Activated CD8-positive, alpha-beta memory T cell treated with anti-CD3 and anti-CD28 coated beads, Interleukin-2, amount 10 ng/mL, durations not matched to agents 7 days and 5 days (primary cell): Measurements from ENCODE around the gene CILP. TPM values are rescaled to one million over a fixed set of nuclear protein-coding genes. Genes with fewer than 3 reads are reported as not detected.
"Not testable (repeated sequence)": the region's sequence is repeated elsewhere in the genome, so short reads cannot be mapped to it uniquely, and the experiment has no call there.

ENCODE experiments used
- ATAC-seq: fragments of 150-1000 bp; cut with Tn5 transposase; one replicate; pipeline ENCODE4 v1.10.0; 2021; ENCODE audit warnings: moderate library complexity
- CTCF ChIA-PET: fragments of 350-600 bp; sonication (Branson Sonifier 250); formaldehyde crosslinking; loops from one replicate; lab custom pipeline; 2021; ENCODE audit warnings: antibody characterized with exemption; lab: Charles Lee
- DNase-seq: peaks from one replicate; pipeline ENCODE4 v3.0.0-alpha.2; 2020
- H3K27ac Mint-ChIP-seq: one replicate; pipeline ENCODE4 v1.8.0; 2021; ENCODE audit warnings: mild to moderate bottlenecking, mixed read lengths
- H3K27me3 Mint-ChIP-seq: one replicate; pipeline ENCODE4 v1.8.0; 2021; ENCODE audit warnings: mixed read lengths
- H3K36me3 Mint-ChIP-seq: one replicate; pipeline ENCODE4 v1.8.0; 2021; ENCODE audit warnings: mild to moderate bottlenecking, mixed read lengths
- H3K4me1 Mint-ChIP-seq: one replicate; pipeline ENCODE4 v1.8.0; 2021; ENCODE audit warnings: mixed read lengths
- H3K4me3 Mint-ChIP-seq: one replicate; pipeline ENCODE4 v1.8.0; 2021; ENCODE audit warnings: mild to moderate bottlenecking, moderate library complexity, mixed read lengths
- H3K9me3 Mint-ChIP-seq: one replicate; pipeline ENCODE4 v1.8.0; 2022; ENCODE audit warnings: low read depth, mixed read lengths
- total RNA-seq, 2 experiments: library from RNA; stranded (reverse); gene quantifications; one replicate each; pipeline ENCODE4 v1.2.3, GENCODE V29; 2021

CILP gene
- total RNA-seq, 2 experiments from 2014 or later: 0.05 TPM; not detected in 1

GRCh38 chr15:65196637-65197336 is 14.5 kb downstream of the CILP start:
- DNase-seq (no peak), ATAC-seq (no peak)
- H3K4me1 Mint-ChIP-seq: no peaks in the 10 kb centered on the region
- H3K27me3 Mint-ChIP-seq: no peaks in the 10 kb centered on the region
- H3K4me3 Mint-ChIP-seq: no peak overlapping the region
- H3K36me3 Mint-ChIP-seq: no peaks in the 10 kb centered on the region
- H3K9me3 Mint-ChIP-seq: no peaks in the 10 kb centered on the region
- no peak overlapping the region for H3K27ac Mint-ChIP-seq
- CTCF ChIA-PET: interaction anchor here (1.5 kb wide), 1 partner anchor 11 kb away, joined by 5 read pairs; the partner anchor contains the start of gene CLPX

- Mint-ChIP-seq H3K36me3 (no peaks in the 10 kb centered on the region), H3K9me3 (no peaks in the 10 kb centered on the region), H3K27me3 (no peaks in the 10 kb centered on the region), H3K4me3 (no peak overlapping the region), H3K27ac (no peak overlapping the region), H3K4me1 (no peaks in the 10 kb centered on the region)
- DNase-seq (no peak), ATAC-seq (no peak)
- CTCF ChIA-PET: interaction anchor here (1.1 to 1.5 kb wide), 3 partner anchors 8 to 12 kb away, joined by 3 to 5 read pairs (median 3); partner anchors contain the start of gene CLPX
Observed at GRCh38 chr15:65195548-65195923, 15.7 kb downstream of the CILP start.

GRCh38 chr15:65194826-65195547 is 16.3 kb downstream of the CILP start:
- H3K9me3 Mint-ChIP-seq: no peaks in the 10 kb centered on the region
- CTCF ChIA-PET: interaction anchor here (1.1 to 1.5 kb wide), 3 partner anchors 9 to 13 kb away, joined by 3 to 5 read pairs (median 3); partner anchors contain the start of gene CLPX
- no peak overlapping the region for H3K27ac Mint-ChIP-seq

GRCh38 chr15:65192016-65192415 is 19.3 kb downstream of the CILP start:
- Mint-ChIP-seq H3K36me3 (no peaks in the 10 kb centered on the region), H3K27me3 (no peaks in the 10 kb centered on the region), H3K9me3 (no peaks in the 10 kb centered on the region), H3K4me1 (no peaks in the 10 kb centered on the region), H3K27ac (no peak overlapping the region), H3K4me3 (no peak overlapping the region)
- ATAC-seq (no peak), DNase-seq (no peak)
- CTCF ChIA-PET: interaction anchor here (0.9 kb wide), 1 partner anchor 105 kb away, joined by 4 read pairs; no protein-coding TSS in a partner anchor

More at GRCh38 chr15:65194826-65195547, 16.3 kb downstream of the CILP start:
- H3K27me3 Mint-ChIP-seq: no peaks in the 10 kb centered on the region
- H3K4me3 Mint-ChIP-seq: no peak overlapping the region
- ATAC-seq: no peak
- no peaks in the 10 kb centered on the region for H3K36me3 Mint-ChIP-seq
- no peaks in the 10 kb centered on the region for H3K4me1 Mint-ChIP-seq
- DNase-seq: no peak

GRCh38 chr15:65189102-65189740 is 22.1 kb downstream of the CILP start:
- no peak for ATAC-seq
- H3K4me1 Mint-ChIP-seq: peaks cover 5% of the 10 kb centered on the region
- no peak overlapping the region for H3K4me3 Mint-ChIP-seq
- H3K9me3 Mint-ChIP-seq: no peaks in the 10 kb centered on the region
- no peaks in the 10 kb centered on the region for H3K36me3 Mint-ChIP-seq
- no peaks in the 10 kb centered on the region for H3K27me3 Mint-ChIP-seq
- no peak overlapping the region for H3K27ac Mint-ChIP-seq
- peak; percentile 47 for DNase-seq
- CTCF ChIA-PET: no interaction called here

GRCh38 chr15:65188472-65188871 is 22.8 kb downstream of the CILP start:
- not testable (repeated sequence) for H3K4me3 Mint-ChIP-seq, ATAC-seq, H3K27ac Mint-ChIP-seq, H3K36me3 Mint-ChIP-seq, H3K27me3 Mint-ChIP-seq, H3K9me3 Mint-ChIP-seq, DNase-seq, H3K4me1 Mint-ChIP-seq
- CTCF ChIA-PET: interaction anchor here (1.1 to 1.6 kb wide), 2 partner anchors 109 to 197 kb away, joined by 3 to 6 read pairs; no protein-coding TSS in a partner anchor

- CTCF ChIA-PET: interaction anchor here (0.7 to 2.7 kb wide), 10 partner anchors 10 to 200 kb away, joined by 3 to 15 read pairs (median 4); partner anchors contain the start of genes PARP16 and RNU5B-1
- no peaks in the 10 kb centered on the region for H3K9me3 Mint-ChIP-seq
- ATAC-seq (peak; percentile 93), DNase-seq (peak; percentile 93)
- H3K27me3 Mint-ChIP-seq: no peaks in the 10 kb centered on the region
- peaks cover 23% of the 10 kb centered on the region for H3K4me1 Mint-ChIP-seq
- peaks cover 6% of the 10 kb centered on the region for H3K36me3 Mint-ChIP-seq
- peak within 1 kb of the TSS; percentile 93 for H3K4me3 Mint-ChIP-seq
- H3K27ac Mint-ChIP-seq: peak within 1 kb of the TSS; percentile 88
Observed at GRCh38 chr15:65184868-65185717, 26.2 kb downstream of the CILP start, which contains the start of gene CLPX. CLPX (minus strand) TSS chr15:65185342; CDS start chr15:65185153, 189 bp downstream.

GRCh38 chr15:65184305-65184867 is 26.9 kb downstream of the CILP start:
- H3K27me3 Mint-ChIP-seq: no peaks in the 10 kb centered on the region
- H3K36me3 Mint-ChIP-seq: peaks cover 7% of the 10 kb centered on the region
- no peaks in the 10 kb centered on the region for H3K9me3 Mint-ChIP-seq
- ATAC-seq: peak; percentile 38
- peaks cover 25% of the 10 kb centered on the region for H3K4me1 Mint-ChIP-seq
- peak overlapping the region; percentile 88 for H3K27ac Mint-ChIP-seq
- H3K4me3 Mint-ChIP-seq: peak overlapping the region; percentile 93
- CTCF ChIA-PET: interaction anchor here (1.9 to 2.7 kb wide), 3 partner anchors 102 to 120 kb away, joined by 5 to 15 read pairs (median 12); partner anchors contain the start of genes PARP16 and RNU5B-1
- peak; percentile 72 for DNase-seq

GRCh38 chr15:65183865-65184159 is 27.5 kb downstream of the CILP start:
- peaks cover 8% of the 10 kb centered on the region for H3K36me3 Mint-ChIP-seq
- peaks cover 25% of the 10 kb centered on the region for H3K4me1 Mint-ChIP-seq
- H3K27me3 Mint-ChIP-seq: no peaks in the 10 kb centered on the region
- H3K27ac Mint-ChIP-seq: peak overlapping the region; percentile 88
- no peak for ATAC-seq
- peak overlapping the region; percentile 93 for H3K4me3 Mint-ChIP-seq
- no peaks in the 10 kb centered on the region for H3K9me3 Mint-ChIP-seq
- CTCF ChIA-PET: interaction anchor here (1.9 to 2.7 kb wide), 2 partner anchors 114 to 121 kb away, joined by 5 to 15 read pairs; partner anchors contain the start of gene RNU5B-1
- DNase-seq: no peak

- ATAC-seq (no peak), DNase-seq (no peak)
- peak overlapping the region; percentile 93 for H3K4me3 Mint-ChIP-seq
- H3K9me3 Mint-ChIP-seq: no peaks in the 10 kb centered on the region
- CTCF ChIA-PET: interaction anchor here (0.6 to 0.9 kb wide), 3 partner anchors 21 to 115 kb away, joined by 3 to 4 read pairs (median 3); no protein-coding TSS in a partner anchor
- no peaks in the 10 kb centered on the region for H3K27me3 Mint-ChIP-seq
- H3K27ac Mint-ChIP-seq: peak overlapping the region; percentile 46
- peaks cover 9% of the 10 kb centered on the region for H3K36me3 Mint-ChIP-seq
- peaks cover 25% of the 10 kb centered on the region for H3K4me1 Mint-ChIP-seq
Observed at GRCh38 chr15:65182538-65182937, 28.7 kb downstream of the CILP start.

- not testable (repeated sequence) for H3K4me3 Mint-ChIP-seq, DNase-seq, H3K9me3 Mint-ChIP-seq, H3K27me3 Mint-ChIP-seq, H3K27ac Mint-ChIP-seq, ATAC-seq
- Mint-ChIP-seq H3K36me3 (peaks cover 12% of the 10 kb centered on the region), H3K4me1 (peaks cover 25% of the 10 kb centered on the region)
- CTCF ChIA-PET: interaction anchor here (0.9 kb wide), 2 partner anchors 20 to 116 kb away, joined by 3 to 4 read pairs; no protein-coding TSS in a partner anchor
Observed at GRCh38 chr15:65181582-65182353, 29.5 kb downstream of the CILP start.
